ENCODE data around the gene KRTAP12-1. TPM values are rescaled to one million over a fixed set of nuclear protein-coding genes. Genes with fewer than 3 reads are reported as not detected.
A peak's percentile ranks its signal among the peaks of the same experiment; 100 is the strongest.

KRTAP12-1 gene
- total RNA-seq, 1 donor = not detected

- Histone ChIP-seq H4K20me1 (ENCODE audit: insufficient read depth, low read length) (no peaks in the 10 kb centered on the region), H3K4me3 (ENCODE audit: insufficient read depth, low read length) (no peak overlapping the region), H3K27ac (ENCODE audit: low read depth, low read length) (no peak overlapping the region), H2AFZ (ENCODE audit: low read length) (no peak overlapping the region), H3K79me2 (ENCODE audit: insufficient read depth, low read length) (no peaks in the 10 kb centered on the region), H3K4me1 (ENCODE audit: insufficient read depth, low read length) (no peaks in the 10 kb centered on the region), H3K9me3 (ENCODE audit: low read depth, low read length) (no peaks in the 10 kb centered on the region), H3K4me2 (ENCODE audit: insufficient read depth, low read length) (no peak overlapping the region), H3K27me3 (ENCODE audit: insufficient read depth, low read length) (peaks cover 67% of the 10 kb centered on the region), H3K36me3 (ENCODE audit: insufficient read depth, low read length) (no peaks in the 10 kb centered on the region)
- TF ChIP-seq CTCF (IDR thresholded peaks at IDR 0.05; ENCODE audit: extremely low read depth, low read depth, low read length) = no peak
- DNase-seq (ENCODE audit: insufficient read length, low spot score, missing footprints) = no peak
Measured at GRCh38 chr21:44706706-44707581, 25.0 kb upstream of the KRTAP12-1 start.

DNA sequence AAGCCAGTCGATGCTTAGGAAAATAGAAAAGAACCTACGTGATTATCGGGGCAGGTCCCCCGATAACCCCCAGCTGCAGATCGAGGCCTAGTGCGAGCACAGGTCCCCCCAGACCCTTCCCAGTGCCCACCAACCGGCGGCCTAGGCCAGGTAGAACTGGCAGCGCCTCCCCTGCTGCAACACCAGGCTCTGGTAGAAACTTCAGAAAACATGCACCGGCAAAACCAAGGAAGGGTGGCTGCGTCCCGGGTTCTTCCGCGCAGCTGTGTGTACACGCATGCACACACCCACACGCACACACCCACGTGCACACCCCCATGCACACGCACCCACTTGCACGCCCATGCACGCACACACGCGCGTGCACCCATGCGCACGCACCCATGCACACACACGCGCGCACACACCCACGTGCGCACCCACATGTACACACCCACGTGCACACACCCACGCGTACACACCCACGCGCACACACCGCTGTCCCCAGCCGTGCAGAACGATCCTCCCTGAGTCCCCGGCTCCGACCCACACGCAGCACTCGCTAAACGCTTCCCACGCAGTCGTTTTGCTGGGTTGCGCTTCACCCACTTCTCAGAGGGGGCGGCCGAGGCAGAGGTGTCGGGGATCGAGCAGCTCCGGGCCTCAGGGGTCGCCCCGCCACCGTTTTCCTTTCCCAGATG, 24.2 kb upstream of the KRTAP12-1 start:
- Histone ChIP-seq H3K79me2 (ENCODE audit: insufficient read depth, low read length) (no peaks in the 10 kb centered on the region), H4K20me1 (ENCODE audit: insufficient read depth, low read length) (no peaks in the 10 kb centered on the region), H3K9me3 (ENCODE audit: low read depth, low read length) (no peaks in the 10 kb centered on the region), H3K36me3 (ENCODE audit: insufficient read depth, low read length) (no peaks in the 10 kb centered on the region), H3K27me3 (ENCODE audit: insufficient read depth, low read length) (peaks cover 67% of the 10 kb centered on the region), H3K27ac (ENCODE audit: low read depth, low read length) (no peak overlapping the region), H3K4me3 (ENCODE audit: insufficient read depth, low read length) (no peak overlapping the region), H3K4me1 (ENCODE audit: insufficient read depth, low read length) (no peaks in the 10 kb centered on the region), H2AFZ (ENCODE audit: low read length) (no peak overlapping the region), H3K4me2 (ENCODE audit: insufficient read depth, low read length) (no peak overlapping the region)
- TF ChIP-seq CTCF (IDR thresholded peaks at IDR 0.05; ENCODE audit: extremely low read depth, low read depth, low read length) = no peak
- DNase-seq (ENCODE audit: insufficient read length, low spot score, missing footprints) = peak; percentile 74

GRCh38 chr21:44704636-44705001, 22.7 kb upstream of the KRTAP12-1 start:
- H3K79me2 ChIP-seq (ENCODE audit: insufficient read depth, low read length) = no peaks in the 10 kb centered on the region
- no peak overlapping the region for H3K27ac ChIP-seq (ENCODE audit: low read depth, low read length)
- no peaks in the 10 kb centered on the region for H3K36me3 ChIP-seq (ENCODE audit: insufficient read depth, low read length)
- no peak overlapping the region for H2AFZ ChIP-seq (ENCODE audit: low read length)
- no peaks in the 10 kb centered on the region for H3K9me3 ChIP-seq (ENCODE audit: low read depth, low read length)
- no peaks in the 10 kb centered on the region for H4K20me1 ChIP-seq (ENCODE audit: insufficient read depth, low read length)
- H3K4me3 ChIP-seq (ENCODE audit: insufficient read depth, low read length) = no peak overlapping the region
- no peak for TF ChIP-seq CTCF (IDR thresholded peaks at IDR 0.05; ENCODE audit: extremely low read depth, low read depth, low read length)
- H3K27me3 ChIP-seq (ENCODE audit: insufficient read depth, low read length) = peaks cover 66% of the 10 kb centered on the region
- H3K4me2 ChIP-seq (ENCODE audit: insufficient read depth, low read length) = no peak overlapping the region
- DNase-seq (ENCODE audit: insufficient read length, low spot score, missing footprints) = peak; percentile 57
- H3K4me1 ChIP-seq (ENCODE audit: insufficient read depth, low read length) = no peaks in the 10 kb centered on the region
